Measurements from ENCODE around the gene RPL26. TPM values are rescaled to one million over a fixed set of nuclear protein-coding genes. Genes with fewer than 3 reads are reported as not detected.

The RPL26 gene

GRCh38 chr17:8332128-8332527 lies 50.9 kb downstream of the RPL26 start:
- Histone ChIP-seq H3K14ac (ENCODE audit: low read length in 2 of 2) (no peak overlapping the region), H3K23ac (ENCODE audit: low read length in 2 of 2) (no peak overlapping the region), H3K4me3 (ENCODE audit: insufficient read depth in 1 of 2, low read depth in 1 of 2, low read length in 2 of 2) (no peak overlapping the region), H2BK15ac (ENCODE audit: low read depth, poor library complexity, severe bottlenecking) (no peak overlapping the region), H3K4me1 (ENCODE audit: control insufficient read depth, insufficient read depth, low read depth, low read length) (peaks cover 3% of the 10 kb centered on the region), H2AFZ (ENCODE audit: low read depth, low read length) (no peak overlapping the region), H2BK120ac (ENCODE audit: low read depth, low read length) (no peak overlapping the region), H3K18ac (ENCODE audit: low read depth in 1 of 2, low read length in 2 of 2) (no peak overlapping the region), H3K4me2 (ENCODE audit: low read length, poor library complexity, severe bottlenecking) (no peak overlapping the region), H2BK12ac (ENCODE audit: low read length in 2 of 2) (no peak overlapping the region), H2AK5ac (ENCODE audit: low read length, severe bottlenecking) (no peak overlapping the region), H3K27ac (ENCODE audit: low read length, poor library complexity, severe bottlenecking) (no peak overlapping the region), H3K9ac (ENCODE audit: low read length) (no peak overlapping the region), H4K91ac (ENCODE audit: low read length) (no peak overlapping the region), H3K79me1 (replicated peaks; ENCODE audit: low read length, poor library complexity, severe bottlenecking) (peaks cover 3% of the 10 kb centered on the region), H3K4ac (ENCODE audit: low read depth in 1 of 2, low read length in 2 of 2) (no peak overlapping the region), H3K36me3 (ENCODE audit: control insufficient read depth in 1 of 2, insufficient read depth in 2 of 2, low read depth in 1 of 2, low read length in 2 of 2) (no peaks in the 10 kb centered on the region), H2BK5ac (ENCODE audit: low read depth, low read length, poor library complexity, severe bottlenecking) (no peak overlapping the region), H3K27me3 (ENCODE audit: control insufficient read depth in 1 of 2, insufficient read depth in 1 of 2, low read length in 2 of 2) (peaks cover 0 to 10% of the 10 kb centered on the region in 2 experiments), H3K9me3 (ENCODE audit: control insufficient read depth, low read length) (no peaks in the 10 kb centered on the region), H4K8ac (ENCODE audit: low read length) (no peak overlapping the region)
- 89% methylated on average over 2 of the region's 2 CpGs for WGBS
- DNase-seq = no peak

Small RNAs within 50 kb of the gene (small RNA-seq; reads per million reads assigned to genes)
- gene RF00265 (ENCODE audit: low read depth) = not detected
